Fibroblast of gingiva (primary cell): Measurements from ENCODE around the gene TMEM205.

Source experiments
- DNase-seq: peaks from one replicate; pipeline ENCODE4 v3.0.0-alpha.2; 2011; ENCODE audit warnings: low read depth

TMEM205 gene

GRCh38 chr19:11299946-11300810 is 45.9 kb downstream of the TMEM205 start:
- no peak for DNase-seq

GRCh38 chr19:11296264-11296663 is 49.8 kb downstream of the TMEM205 start:
- DNase-seq, result peak; percentile 24

- DNase-seq, result no peak
Observed at GRCh38 chr19:11295665-11296245, 50.3 kb downstream of the TMEM205 start, which contains the start of gene TSPAN16. Gene TSPAN16 (plus strand): TSS chr19:11296160. CDS start chr19:11296298, 138 bp downstream.

- no peak for DNase-seq
Observed at GRCh38 chr19:11295180-11295579, 50.9 kb downstream of the TMEM205 start.

- peak; percentile 95 for DNase-seq
Observed at GRCh38 chr19:11293433-11294389, 52.4 kb downstream of the TMEM205 start.
